SK-N-DZ (cell line): ENCODE measurements around the gene GIMAP5. TPM values are rescaled to one million over a fixed set of nuclear protein-coding genes. Genes with fewer than 3 reads are reported as not detected.

Experiments
- DNase-seq: peaks from one replicate; pipeline ENCODE4 v3.0.0-alpha.2; 2015; ENCODE audit warnings: low spot score
- polyA plus RNA-seq, 2 experiments: library from polyadenylated mRNA; depleted of rRNA; stranded (reverse); fragments of >200 nt; gene quantifications; 2 replicates each; pipeline ENCODE4 v1.2.3, GENCODE V29; 2014

GIMAP5 gene
- not detected in 2 replicates for polyA plus RNA-seq (2014; cell fraction: cytosol; rRNA removed)
- polyA plus RNA-seq (2014; cell fraction: nucleus; rRNA removed): not detected in 2 replicates

DNA sequence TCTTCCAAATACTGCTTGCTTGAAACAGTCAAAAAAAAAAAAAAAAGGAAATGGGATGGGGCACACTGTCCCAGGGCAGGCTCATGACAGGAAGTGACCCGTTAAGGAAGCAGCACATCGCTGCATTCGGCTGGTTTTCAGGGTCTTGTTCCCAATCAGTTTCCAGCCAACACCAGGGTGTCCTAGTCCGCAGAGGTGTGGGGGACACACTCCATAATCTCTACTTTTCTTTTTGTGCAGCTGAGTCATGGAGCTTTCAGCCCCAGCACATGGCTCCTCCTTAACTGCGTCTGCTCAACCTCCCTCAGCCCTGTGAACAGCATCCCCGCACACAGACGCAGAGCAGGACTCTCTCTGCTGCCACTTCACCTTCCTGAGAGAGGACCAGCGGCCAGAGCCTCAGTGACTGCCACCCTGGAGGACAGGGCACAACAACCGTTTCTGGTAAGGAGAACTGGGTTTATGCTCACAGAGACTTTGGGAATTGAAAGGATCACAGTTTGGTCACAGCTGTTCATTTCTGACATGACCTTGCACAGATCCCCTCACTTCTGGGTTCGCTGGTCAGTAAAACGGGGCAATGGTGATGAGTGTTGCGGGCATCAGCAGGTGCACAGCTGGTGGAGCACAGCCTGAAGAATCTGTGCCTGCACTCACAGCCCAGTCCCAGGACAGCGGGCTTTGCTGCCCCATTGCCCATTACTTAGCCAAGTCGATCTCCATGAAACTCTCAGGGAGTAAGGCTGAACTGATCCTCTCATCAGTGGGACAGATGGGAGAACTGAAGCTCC lies at the start of gene GIMAP5:
GIMAP5 (plus strand) TSS at position 154 of the 791 bp plus-strand sequence. CDS start 3,467 bp downstream, outside the sequence.
- no peak for DNase-seq

DNA sequence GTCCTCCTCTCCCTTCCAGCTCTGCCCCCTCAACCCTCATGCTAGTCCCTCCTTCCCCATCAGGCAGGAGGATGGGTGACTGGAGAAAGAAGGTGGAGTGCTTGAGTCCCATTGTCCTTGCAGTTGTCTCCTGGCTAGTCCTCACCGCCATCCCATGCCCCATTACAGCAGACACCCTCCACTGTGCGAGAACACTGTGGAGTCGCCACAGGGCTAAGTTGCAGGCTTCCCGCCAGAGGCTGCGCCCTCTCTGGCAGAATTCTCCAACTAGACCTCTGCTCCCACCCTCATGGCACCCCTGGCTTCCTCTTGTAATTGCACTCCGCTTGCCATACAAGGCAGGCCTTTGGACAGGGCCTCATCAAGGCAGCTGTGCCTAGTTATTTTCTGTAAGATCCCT lies 48.6 kb upstream of the GIMAP5 start:
- DNase-seq: no peak

DNA sequence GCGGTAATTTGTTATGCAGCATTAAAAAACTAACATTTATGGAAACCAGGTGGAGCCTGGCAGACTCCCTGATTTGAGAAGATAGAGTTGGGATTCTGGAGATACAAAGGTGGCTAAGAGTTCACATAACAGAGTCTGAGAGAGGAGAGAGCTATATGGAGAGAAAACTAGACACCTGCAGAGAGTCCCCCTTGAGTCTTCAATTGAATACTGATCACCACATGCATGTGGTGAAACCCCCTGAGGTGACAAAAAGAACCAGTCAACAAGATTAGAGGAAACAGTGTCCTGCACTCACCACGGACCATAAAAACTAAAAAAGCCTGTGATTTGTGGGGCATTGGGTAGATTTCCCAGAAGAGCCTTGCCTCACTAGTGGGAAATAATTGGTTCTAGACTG lies 41.6 kb upstream of the GIMAP5 start:
- DNase-seq: no peak

DNA sequence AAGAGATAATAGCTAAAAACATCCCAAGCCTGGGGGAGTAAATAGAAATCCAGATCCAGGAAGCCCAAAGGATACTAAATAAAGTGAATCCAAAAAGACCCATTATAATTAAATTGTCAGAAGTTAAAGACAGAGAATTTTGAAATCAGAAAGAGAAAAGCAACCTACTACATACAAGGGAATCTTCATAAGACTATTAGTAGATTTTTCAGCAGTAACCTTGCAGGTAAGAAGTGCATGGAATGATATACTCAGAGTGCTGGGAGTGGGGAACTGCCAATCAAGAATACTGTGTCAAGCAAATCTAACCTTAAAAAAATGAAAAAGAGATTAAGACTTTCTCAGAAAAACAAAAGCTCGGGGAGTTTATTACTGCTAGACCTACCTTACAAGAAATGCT lies 34.0 kb upstream of the GIMAP5 start:
- no peak for DNase-seq

DNA sequence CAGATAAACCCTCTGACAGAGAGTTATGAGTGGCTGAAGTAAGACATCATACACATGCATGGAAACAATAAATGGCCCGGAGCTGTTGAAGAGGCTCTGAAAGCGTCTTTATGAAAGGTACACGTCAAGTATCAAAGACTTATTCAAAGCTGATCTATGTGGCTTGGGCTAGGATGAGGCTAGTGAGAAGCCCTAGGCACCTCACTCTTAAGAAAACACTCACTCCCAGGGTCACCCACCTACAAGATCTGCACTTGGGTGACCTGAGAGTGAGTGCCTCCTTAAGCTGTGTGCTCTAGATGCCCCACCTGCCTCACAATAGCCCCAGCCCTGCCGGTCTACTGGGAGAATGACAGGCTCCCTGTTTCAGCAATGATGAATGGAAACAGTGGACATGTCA lies 21.9 kb upstream of the GIMAP5 start:
- no peak for DNase-seq

DNA sequence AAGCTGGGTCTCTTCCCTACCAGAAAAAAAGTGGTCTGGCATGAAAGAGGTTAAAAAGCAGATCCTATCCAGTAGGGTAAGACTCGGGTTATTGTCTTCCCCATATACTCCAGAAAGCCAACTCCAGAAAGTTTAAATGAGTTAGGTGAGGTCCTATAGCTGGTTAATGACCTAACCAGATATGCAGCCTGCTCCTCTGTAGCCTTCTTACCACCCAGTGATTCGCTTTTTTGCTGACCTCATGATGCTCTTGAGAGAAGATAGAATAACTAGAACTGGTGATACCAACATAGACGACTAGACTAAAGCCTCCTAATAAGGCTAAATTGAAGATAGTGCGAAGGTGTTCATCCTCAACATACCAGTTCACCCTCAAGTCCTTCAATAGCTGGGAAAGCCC lies 21.5 kb upstream of the GIMAP5 start:
- no peak for DNase-seq

DNA sequence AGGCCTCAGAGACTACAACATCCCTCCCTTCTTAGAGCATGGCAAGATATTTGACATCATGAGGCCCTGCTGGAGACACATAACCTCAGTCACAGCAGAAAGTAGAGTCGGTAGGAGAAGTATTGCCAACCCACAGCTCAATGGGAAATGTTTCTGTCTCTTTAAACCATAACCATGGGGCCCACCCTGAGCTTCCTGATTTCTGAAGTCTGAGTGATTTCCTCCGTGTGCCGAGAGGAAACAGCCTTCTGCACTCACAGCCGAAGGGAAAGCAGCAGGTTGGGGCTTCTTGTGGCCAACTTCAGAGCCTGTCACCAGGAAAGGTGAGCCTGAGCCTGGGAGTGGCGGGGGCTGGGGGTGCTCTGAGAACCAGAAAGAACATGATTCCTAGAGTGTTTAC lies 20.9 kb upstream of the GIMAP5 start, which contains the start of gene GIMAP1:
GIMAP1 (plus strand) TSS at position 246 of the 400 bp plus-strand sequence. CDS start 2,435 bp downstream, outside the sequence.
- no peak for DNase-seq

DNA sequence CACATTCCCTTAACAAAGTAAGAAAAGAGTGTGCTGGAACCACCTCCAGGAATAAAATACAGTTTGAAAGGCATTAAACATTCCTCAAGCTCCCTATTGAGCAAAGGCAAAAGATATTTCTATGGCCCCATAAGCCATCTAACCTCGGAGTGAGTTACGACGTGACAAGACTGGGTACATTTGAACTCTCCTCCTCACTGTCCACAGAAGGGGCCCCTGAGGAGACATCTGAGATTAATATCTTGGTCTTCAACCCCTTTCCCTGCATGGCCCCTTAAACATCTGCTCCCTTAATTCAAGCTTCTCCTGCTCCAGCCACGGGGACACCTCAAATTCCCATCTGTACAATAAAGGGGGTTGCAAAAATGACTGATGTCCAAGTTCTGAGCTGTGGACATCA lies 20.3 kb upstream of the GIMAP5 start:
- no peak for DNase-seq

DNA sequence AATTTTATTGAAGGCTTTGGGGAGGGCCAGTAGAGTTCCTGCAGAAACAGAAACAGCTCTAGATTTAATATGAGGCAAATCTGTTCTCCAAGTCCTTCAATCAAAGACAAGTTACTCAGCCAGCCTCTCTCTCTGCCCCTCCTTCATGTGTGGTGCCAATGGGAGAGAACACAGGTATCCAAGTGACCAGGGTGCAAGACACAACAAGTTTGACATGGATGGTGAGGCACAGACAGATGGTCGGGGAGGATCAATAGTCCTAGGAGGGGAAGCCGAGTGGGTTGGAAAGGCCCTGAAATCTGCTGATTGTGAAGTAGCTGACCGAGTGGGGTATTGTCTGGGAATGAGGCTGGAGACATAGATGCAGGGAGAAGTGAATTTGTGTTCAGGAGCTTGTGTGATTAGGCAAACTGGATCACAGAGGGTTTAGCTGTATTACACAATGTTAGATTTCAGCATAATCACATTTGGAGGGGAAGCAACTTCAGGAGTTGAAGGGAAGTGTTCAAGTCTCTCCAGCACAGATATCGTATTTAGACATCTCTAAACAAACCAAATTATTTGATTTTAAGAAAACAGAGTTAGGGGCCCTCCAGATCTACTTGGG lies 19.3 kb upstream of the GIMAP5 start:
- no peak for DNase-seq

DNA sequence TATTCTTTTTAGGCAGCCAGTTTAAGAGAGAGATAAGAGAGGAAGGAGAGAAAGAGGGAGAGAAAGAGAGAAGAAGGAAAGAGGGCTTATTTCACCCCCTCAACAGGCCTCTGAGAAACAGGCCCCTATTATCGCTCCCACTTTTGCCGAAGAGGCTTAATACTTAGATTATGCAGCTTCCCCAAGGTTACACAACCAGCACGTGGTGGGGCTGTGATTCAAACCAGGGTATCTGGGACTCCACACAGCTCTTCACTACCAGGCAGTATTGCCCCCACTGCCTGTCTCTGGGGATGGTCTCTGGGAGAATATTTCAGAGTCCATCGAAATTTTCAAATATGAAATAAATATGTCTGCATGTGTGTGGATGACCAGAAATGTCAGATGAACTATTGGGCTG lies 17.8 kb upstream of the GIMAP5 start:
- no peak for DNase-seq

DNA sequence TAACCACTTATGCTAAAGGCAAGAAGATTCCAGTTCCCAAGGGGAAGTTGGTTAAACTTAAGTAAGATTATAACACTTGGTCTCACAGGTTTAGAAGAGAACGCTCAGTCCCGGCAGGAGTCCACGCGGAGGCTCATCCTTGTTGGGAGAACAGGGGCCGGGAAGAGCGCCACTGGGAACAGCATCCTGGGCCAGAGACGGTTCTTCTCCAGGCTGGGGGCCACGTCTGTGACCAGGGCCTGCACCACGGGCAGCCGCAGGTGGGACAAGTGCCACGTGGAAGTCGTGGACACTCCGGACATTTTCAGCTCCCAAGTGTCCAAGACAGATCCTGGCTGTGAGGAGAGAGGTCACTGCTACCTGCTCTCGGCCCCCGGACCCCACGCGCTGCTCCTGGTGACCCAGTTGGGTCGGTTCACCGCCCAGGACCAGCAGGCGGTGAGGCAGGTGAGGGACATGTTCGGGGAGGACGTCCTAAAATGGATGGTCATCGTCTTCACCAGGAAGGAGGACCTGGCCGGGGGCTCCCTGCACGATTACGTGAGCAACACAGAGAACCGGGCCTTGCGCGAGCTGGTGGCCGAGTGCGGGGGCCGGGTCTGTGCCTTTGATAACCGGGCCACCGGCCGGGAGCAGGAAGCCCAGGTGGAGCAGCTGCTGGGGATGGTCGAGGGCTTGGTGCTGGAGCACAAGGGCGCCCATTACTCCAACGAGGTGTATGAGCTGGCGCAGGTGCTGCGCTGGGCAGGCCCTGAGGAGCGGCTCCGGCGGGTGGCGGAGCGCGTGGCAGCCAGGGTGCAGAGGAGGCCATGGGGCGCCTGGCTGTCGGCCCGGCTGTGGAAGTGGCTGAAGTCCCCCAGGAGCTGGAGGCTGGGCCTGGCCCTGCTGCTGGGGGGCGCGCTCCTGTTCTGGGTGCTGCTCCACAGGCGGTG lies 17.0 kb upstream of the GIMAP5 start:
- DNase-seq: no peak

DNA sequence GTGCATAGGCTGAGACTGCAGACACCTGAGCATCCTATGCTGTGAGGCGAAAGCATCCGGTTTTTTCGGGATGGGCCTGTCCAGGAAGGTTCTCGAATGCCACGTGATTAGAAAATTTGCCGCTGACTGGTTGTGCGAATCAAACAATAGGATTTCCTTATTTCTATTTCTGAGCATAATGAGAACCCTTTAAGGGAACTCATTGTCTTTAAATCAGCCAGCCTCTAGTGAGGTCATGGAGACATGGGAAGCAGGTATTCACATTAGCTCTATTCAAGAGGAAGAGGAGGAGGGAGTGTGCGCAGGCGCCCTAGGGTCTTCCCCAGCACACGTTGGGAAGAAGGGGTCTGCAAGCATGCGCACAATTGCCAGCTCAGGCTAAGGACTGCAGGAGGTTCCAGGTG lies 15.2 kb upstream of the GIMAP5 start:
- no peak for DNase-seq

DNA sequence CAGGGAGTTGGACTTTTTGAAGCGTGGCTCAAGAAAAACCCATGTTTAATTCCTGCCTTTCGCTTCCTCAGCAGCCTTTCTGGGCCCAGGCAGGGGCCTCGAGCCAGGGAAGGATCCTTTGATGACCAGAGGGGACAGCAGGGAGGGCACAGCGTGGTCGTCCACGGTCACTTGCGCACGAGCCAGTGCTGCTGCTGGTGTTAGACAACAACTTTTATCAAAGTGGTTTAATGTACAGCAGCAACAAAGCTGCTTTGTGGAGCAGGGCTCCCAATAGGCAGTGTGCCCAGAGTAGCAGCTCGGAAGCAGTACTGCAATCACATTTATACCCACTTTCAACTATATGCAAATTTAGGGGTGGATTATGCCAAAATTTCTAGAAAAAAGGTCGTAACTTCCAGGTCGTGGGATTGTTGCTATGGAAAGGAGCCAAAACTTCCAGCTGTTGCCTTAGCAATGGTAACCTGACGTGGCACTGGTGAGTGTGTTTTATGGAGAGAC lies 14.7 kb upstream of the GIMAP5 start:
- no peak for DNase-seq

DNA sequence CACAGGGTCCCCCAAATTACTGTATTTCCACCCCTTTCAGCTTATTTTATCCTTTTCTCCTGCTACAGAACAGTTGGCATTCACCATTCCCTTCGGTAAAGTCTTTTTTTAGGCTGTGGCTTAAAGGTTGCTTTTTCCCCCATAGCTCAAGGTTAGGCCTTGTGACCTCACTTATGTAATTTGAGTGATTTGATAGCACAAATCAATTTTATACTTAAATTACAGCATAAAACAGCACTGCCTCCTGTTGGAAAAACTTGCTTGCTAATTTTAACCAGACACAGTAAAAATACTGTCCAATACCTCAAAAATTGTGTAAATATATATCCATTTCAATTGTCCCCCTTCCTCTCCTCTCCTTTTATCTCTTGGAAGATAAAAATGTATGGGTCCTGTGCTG lies 13.8 kb upstream of the GIMAP5 start:
- no peak for DNase-seq

DNA sequence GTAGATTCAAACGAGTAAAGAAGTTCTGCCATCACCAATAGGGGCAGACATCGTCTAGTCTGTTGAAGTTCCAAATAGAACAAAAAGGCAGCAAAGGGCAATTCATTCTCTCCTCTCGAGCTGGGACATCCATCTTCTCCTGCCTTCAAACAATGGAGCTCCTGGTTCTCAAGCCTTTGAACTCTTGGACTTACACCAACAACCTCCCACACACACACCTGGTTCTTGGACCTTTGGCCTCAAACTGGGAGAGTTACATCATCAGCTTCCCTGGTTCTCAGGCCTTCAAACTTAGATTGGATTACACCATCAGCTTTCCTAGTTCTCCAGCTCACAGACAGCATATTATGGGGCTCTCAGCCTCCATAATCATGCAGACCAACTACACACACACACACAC lies 9.8 kb upstream of the GIMAP5 start:
- no peak for DNase-seq

DNA sequence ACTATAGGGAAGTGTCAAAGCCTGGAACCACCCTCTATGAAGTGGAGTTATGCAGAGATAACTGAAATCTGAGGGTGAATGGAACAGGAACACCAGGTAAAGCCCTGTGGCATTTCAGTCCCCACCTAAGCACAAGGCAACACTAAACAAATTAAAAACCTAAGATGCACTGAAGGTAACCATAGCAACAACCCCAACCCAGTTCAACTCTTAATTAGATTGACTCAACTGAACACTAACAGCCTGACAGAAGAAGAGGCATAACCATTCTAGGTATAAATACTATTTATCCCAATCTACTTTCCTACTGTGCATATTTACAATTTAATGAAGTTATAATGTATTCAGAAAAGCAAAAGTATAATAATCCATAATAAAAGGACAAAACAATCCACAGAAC lies 9.2 kb upstream of the GIMAP5 start:
- no peak for DNase-seq

DNA sequence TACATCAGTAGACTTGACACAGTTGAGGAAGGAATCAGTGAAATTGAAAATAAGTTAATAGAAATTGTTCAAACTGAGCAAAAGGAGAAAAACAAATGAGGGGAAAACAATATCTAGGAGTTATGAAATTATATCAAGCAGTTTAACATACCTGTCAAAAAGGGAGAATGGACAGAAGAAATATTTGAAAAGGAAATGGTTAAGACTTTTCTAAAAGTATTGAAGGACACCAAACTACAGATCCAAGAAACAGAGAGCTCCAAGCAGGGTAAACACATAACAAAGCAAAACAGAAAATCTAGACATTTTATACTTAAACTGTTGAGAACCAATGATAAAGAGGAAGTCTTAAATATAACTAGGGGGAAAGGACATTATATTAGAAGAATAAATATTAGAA lies 8.6 kb upstream of the GIMAP5 start:
- DNase-seq: no peak

DNA sequence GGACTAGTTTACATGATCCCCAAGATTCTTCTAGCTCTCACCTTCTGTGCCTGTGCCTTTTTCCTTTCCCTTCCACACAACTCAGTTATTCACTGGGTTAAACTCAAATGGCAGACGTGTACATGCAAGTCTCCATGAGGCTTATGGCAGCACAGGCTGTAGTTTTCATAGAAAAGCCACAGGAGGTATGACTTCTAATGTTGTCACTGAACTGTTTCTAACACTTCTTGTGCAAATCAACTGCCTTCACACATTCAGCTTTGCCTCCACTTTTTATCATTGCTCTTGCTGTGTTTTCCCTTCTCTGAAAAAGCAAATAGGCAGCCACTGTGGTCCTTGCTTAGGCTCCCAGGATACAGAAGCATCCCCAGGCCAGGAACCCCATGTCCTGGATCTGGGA lies 5.3 kb upstream of the GIMAP5 start:
- no peak for DNase-seq

DNA sequence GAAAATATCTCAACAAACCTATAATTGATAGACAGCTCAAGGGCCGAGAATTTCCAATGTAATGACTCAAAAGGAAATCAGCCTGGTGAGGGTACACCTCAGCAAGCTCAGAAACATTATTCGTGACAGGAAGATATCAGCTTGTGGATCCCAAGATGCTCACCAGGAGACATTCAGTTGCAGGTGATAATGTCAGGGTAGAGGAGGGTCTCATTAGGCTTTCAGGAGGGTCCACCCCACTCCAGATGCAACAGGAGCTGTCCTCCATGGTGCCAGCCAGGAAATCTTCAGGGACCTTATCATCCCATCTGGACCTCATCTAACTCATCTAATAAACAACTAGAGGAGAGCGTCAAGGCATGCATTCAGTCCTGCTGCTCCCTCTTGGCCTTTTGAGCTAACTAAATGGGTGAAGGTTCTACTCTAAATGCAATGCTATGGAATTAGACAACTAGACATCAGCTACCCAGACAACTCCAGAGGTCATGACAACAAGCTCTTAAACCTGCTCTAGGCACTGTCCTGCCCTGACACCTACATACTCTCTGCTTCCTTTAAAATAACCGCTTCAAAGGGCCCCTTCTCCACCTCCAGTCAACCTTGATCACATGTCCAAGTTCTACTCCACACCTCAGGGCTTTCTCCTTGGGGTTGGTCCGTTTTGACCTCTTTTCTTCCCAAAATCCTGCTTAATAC lies 4.3 kb upstream of the GIMAP5 start:
- DNase-seq: no peak

DNA sequence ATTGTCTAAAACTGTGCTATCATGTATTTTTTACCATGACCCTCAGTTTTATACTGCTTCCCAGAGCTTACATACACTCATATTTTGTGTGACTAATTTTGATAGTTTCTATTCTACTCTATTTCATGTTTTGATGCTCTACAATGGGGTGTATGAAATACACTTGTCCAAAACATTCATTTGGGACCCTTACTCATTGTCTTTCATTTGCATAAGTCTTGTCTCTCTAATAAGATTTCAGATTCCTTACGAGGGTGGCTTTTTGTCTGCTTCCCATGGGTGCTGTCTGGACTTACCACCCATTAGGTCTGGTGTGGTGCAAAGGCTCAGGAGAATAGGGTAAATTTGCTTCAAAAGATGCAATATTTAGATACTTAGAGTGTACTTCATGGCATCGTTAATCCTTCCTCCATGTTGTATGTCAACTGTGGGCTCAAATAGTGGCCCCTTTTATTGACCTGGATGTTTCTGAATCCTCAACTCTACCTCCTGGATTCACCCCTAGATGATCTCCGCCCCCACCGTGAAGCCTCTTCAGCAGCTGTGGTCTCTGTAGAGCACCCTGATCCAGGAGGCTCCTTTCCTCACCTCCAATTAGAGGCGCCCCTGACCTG lies 3.6 kb upstream of the GIMAP5 start:
- DNase-seq: no peak

DNA sequence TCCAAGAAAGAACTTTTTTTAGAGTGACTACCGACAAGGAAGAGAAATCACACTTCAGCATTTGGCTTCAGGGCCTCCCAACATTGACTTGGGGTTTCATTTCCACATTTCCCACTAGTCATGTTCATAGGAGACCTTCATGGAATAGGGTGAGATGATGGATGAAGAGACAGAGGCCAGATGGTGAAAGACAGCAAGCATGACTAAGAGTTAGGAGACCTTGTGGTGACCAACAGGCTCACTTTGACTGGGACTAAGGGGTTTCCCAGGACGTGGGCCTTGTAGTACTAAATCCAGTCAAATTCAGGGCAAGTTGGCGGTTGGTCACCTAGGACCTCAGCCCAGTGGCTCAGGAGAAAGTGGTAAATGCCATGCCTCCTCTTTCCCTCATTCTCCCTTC lies 3.0 kb upstream of the GIMAP5 start:
- no peak for DNase-seq
